Activated B cell treated with CpG ODN at 0.5 μM for 24 hours (primary cell): Measurements from ENCODE around the gene CLK2. TPM values are rescaled to one million over a fixed set of nuclear protein-coding genes. Genes with fewer than 3 reads are reported as not detected.
A peak's percentile ranks its signal among the peaks of the same experiment; 100 is the strongest.
"Not testable (repeated sequence)": the region's sequence is repeated elsewhere in the genome, so short reads cannot be mapped to it uniquely, and the experiment has no call there.

Source experiments
- ATAC-seq: fragments of 200-7000 bp; cut with Tn5 transposase; one replicate; pipeline ENCODE4 v1.10.0; 2021; ENCODE audit warnings: low read depth, mild to moderate bottlenecking, moderate library complexity
- CTCF ChIA-PET: fragments of 350-600 bp; sonication (Branson Sonifier 250); formaldehyde crosslinking; loops from one replicate; lab custom pipeline; 2021; ENCODE audit warnings: antibody characterized with exemption; lab: Charles Lee
- POLR2A ChIA-PET: fragments of 350-600 bp; sonication (Branson Sonifier 250); formaldehyde crosslinking; loops from one replicate; lab custom pipeline; 2021; ENCODE audit warnings: antibody characterized with exemption; lab: Charles Lee
- DNase-seq: peaks from one replicate; pipeline ENCODE4 v3.0.0; 2022
- H3K27ac Mint-ChIP-seq: one replicate; pipeline ENCODE4 v1.8.0; 2020; ENCODE audit warnings: mixed read lengths
- H3K27me3 Mint-ChIP-seq: one replicate; pipeline ENCODE4 v1.8.0; 2021; ENCODE audit warnings: mixed read lengths
- H3K36me3 Mint-ChIP-seq: one replicate; pipeline ENCODE4 v1.8.0; 2021; ENCODE audit warnings: low read depth, mixed read lengths
- H3K4me1 Mint-ChIP-seq: one replicate; pipeline ENCODE4 v1.8.0; 2021; ENCODE audit warnings: mixed read lengths
- H3K4me3 Mint-ChIP-seq: one replicate; pipeline ENCODE4 v1.8.0; 2020; ENCODE audit warnings: mild to moderate bottlenecking, mixed read lengths
- H3K9me3 Mint-ChIP-seq: one replicate; pipeline ENCODE4 v1.8.0; 2020; ENCODE audit warnings: mixed read lengths
- intact Hi-C: fragments of 100-400 bp; cut with micrococcal nuclease; formaldehyde crosslinking; loops from one replicate; pipeline ENCODE4 v1.15.1; 2024
- total RNA-seq: library from RNA; stranded (reverse); gene quantifications from 2 replicates; pipeline ENCODE4 v1.2.3, GENCODE V29; 2022
- TF ChIP-seq, protein P1 (sequence below): fragments of 200-600 bp; IDR thresholded peaks from one replicate; pipeline ENCODE4 v1.8.0; 2022; ENCODE audit warnings: antibody characterized with exemption, mild to moderate bottlenecking

Gene CLK2
- total RNA-seq, 1 donor from 2014 or later = 112 TPM

- Mint-ChIP-seq H3K4me1 (peaks cover 49% of the 10 kb centered on the region), H3K4me3 (no peak overlapping the region), H3K27ac (peak overlapping the region; percentile 59), H3K9me3 (no peaks in the 10 kb centered on the region), H3K36me3 (peaks cover 4% of the 10 kb centered on the region), H3K27me3 (no peaks in the 10 kb centered on the region)
- intact Hi-C loops = no loop called here
- TF ChIP-seq, protein P1, sequence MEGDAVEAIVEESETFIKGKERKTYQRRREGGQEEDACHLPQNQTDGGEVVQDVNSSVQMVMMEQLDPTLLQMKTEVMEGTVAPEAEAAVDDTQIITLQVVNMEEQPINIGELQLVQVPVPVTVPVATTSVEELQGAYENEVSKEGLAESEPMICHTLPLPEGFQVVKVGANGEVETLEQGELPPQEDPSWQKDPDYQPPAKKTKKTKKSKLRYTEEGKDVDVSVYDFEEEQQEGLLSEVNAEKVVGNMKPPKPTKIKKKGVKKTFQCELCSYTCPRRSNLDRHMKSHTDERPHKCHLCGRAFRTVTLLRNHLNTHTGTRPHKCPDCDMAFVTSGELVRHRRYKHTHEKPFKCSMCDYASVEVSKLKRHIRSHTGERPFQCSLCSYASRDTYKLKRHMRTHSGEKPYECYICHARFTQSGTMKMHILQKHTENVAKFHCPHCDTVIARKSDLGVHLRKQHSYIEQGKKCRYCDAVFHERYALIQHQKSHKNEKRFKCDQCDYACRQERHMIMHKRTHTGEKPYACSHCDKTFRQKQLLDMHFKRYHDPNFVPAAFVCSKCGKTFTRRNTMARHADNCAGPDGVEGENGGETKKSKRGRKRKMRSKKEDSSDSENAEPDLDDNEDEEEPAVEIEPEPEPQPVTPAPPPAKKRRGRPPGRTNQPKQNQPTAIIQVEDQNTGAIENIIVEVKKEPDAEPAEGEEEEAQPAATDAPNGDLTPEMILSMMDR = no peak
- ChIA-PET POLR2A (interaction anchor here (0.5 to 6.8 kb wide), 3 partner anchors 15 to 138 kb away, joined by 3 to 75 read pairs (median 5); partner anchors contain the start of genes MTX1 and THBS3), CTCF (interaction anchor here (0.9 to 5.5 kb wide), 4 partner anchors 16 to 47 kb away, joined by 3 to 110 read pairs (median 4); partner anchors contain the start of genes MTX1 and THBS3)
- ATAC-seq (no peak), DNase-seq (no peak)
Measured at GRCh38 chr1:155223047-155223446, 50.3 kb downstream of the CLK2 start.

DNA sequence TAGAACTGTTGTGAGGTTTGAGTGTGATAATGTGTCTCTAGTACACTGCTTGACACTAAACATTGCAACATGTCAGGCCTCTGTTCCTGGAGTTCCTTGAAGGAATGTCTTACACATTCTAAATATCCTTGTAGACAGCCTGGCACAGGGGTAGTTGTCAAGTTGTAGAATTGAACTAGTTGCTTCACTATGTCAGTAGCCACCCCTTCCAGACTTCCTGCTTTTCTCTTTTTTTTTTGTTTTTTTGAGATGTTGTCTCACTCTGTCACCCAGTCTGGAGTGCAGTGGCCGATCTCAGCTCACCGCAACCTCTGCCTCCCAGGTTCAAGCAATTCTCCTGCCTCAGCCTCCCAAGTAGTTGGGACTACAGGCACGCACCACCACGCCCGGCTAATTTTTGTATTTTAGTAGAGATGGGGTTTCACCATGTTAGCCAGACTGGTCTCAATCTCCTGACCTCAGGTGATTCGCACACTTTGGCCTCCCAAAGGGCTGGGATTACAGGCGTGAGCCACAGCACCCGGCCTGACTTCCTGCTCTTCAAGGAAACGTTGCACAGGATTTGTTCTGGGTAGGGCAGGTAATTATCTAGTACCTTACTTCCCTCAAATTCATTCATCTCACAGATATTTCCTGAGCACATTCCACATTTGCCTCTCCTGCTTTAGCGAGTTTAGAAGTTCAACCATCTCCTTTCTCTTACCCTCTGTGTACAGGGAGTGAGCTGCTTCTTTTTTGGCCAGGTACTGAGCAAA, 52.9 kb downstream of the CLK2 start:
- POLR2A ChIA-PET = interaction anchor here (0.7 kb wide), 1 partner anchor 306 kb away, joined by 3 read pairs; no protein-coding TSS in a partner anchor
- H3K9me3 Mint-ChIP-seq, DNase-seq, ATAC-seq, CTCF ChIA-PET, H3K4me3 Mint-ChIP-seq, H3K27me3 Mint-ChIP-seq, intact Hi-C loops, H3K27ac Mint-ChIP-seq, H3K36me3 Mint-ChIP-seq: not testable (repeated sequence)
- H3K4me1 Mint-ChIP-seq = peaks cover 29% of the 10 kb centered on the region

DNA sequence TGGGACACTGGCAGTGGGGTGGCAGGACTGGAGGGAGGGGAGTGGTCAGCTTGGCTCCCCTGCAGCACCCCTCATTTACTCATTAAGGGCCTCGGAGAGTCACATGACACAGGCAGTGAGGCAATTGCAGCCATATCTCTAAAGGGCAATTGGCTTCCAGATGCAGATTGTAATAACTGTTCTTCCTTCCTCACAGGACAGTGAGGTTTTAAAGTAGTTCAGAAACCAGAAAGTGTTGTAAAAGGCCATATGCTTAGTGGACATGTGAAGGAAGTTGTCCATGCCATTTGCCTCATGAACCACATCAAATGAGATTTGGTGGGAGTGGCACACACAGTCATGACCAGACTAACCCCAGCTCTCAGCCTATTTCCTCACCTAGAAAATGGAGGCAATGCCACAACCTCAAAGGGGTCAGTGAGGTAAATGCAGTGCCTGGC, 53.7 kb downstream of the CLK2 start:
- Mint-ChIP-seq H3K4me1 (peaks cover 22% of the 10 kb centered on the region), H3K9me3 (no peaks in the 10 kb centered on the region), H3K27ac (no peak overlapping the region), H3K27me3 (no peaks in the 10 kb centered on the region), H3K4me3 (no peak overlapping the region), H3K36me3 (no peaks in the 10 kb centered on the region)
- TF ChIP-seq, protein P1 = no peak
- ATAC-seq = no peak
- ChIA-PET POLR2A (interaction anchor here (1.2 kb wide), 1 partner anchor 12 kb away, joined by 5 read pairs; the partner anchor contains the start of gene THBS3), CTCF (no interaction called here)
- intact Hi-C loops = no loop called here
- no peak for DNase-seq

DNA sequence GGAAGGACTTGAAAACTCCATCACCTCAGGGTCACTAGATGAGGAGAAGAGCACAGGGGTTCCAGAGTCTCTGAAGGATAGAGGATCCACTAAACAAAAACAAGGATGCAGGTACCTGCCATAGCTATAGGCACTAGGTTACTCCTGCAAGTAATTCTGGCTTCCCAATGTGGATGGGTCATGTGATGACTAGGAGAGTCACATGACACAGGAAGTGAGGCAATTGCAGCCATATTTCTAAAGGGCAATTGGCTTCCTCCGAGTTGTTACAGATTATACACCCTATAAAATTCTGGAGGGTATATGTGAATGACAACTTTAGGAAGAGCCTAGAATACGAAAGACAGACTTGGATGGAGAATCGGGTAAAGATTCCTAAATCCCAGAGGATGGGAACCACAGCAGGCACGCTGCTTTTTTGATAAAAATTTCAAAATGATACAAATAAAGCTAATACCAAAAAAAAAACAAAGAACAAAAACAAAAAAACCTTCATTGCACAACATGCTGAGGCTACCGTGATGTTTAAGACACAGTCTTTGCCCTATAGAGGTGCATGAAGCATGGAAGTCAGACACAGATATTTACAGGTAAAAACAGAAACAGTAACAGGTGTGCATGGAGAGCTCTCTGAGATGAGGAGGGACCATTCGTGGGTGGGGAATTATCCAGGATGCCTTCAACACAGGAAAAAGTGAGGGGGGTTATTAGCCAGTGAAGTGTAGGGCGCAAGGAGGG, 54.3 kb downstream of the CLK2 start:
- Mint-ChIP-seq H3K4me1 (peaks cover 16% of the 10 kb centered on the region), H3K36me3 (no peaks in the 10 kb centered on the region), H3K27ac (no peak overlapping the region), H3K27me3 (no peaks in the 10 kb centered on the region), H3K4me3 (no peak overlapping the region), H3K9me3 (no peaks in the 10 kb centered on the region)
- intact Hi-C loops = no loop called here
- DNase-seq (no peak), ATAC-seq (no peak)
- TF ChIP-seq, protein P1 = no peak
- ChIA-PET CTCF (no interaction called here), POLR2A (interaction anchor here (1.2 kb wide), 1 partner anchor 12 kb away, joined by 5 read pairs; the partner anchor contains the start of gene THBS3)

- H3K27ac Mint-ChIP-seq, H3K4me1 Mint-ChIP-seq, H3K27me3 Mint-ChIP-seq, ATAC-seq, DNase-seq, H3K4me3 Mint-ChIP-seq, H3K9me3 Mint-ChIP-seq, intact Hi-C loops, CTCF ChIA-PET, POLR2A ChIA-PET: not testable (repeated sequence)
- peaks cover 15% of the 10 kb centered on the region for H3K36me3 Mint-ChIP-seq
Measured at GRCh38 chr1:155214702-155215101, 58.6 kb downstream of the CLK2 start.

Other genes starting within 250 kb of the CLK2 start
- 1.0 TPM in 1 of 2 replicates, not detected in the other for gene DCST2, start 239.7 kb downstream of the CLK2 start, total RNA-seq
- not detected in 2 replicates for gene DCST1, start 239.7 kb downstream of the CLK2 start, total RNA-seq
- gene ADAM15, start 222.2 kb downstream of the CLK2 start, total RNA-seq = 11.3 and 13.7 TPM in 2 replicates
- 7.8 and 9.5 TPM in 2 replicates for gene EFNA4, start 209.8 kb downstream of the CLK2 start, total RNA-seq
- gene EFNA3, start 194.7 kb downstream of the CLK2 start, total RNA-seq = 1.2 and 1.7 TPM in 2 replicates
- gene EFNA1, start 145.6 kb downstream of the CLK2 start, total RNA-seq = 0.29 TPM in 1 of 2 replicates, not detected in the other
- gene SLC50A1, start 137.7 kb downstream of the CLK2 start, total RNA-seq = 77.3 and 85.2 TPM in 2 replicates
- gene DPM3, start 133.0 kb downstream of the CLK2 start, total RNA-seq = 33.2 and 36.8 TPM in 2 replicates
- gene KRTCAP2, start 100.2 kb downstream of the CLK2 start, total RNA-seq = 128 and 132 TPM in 2 replicates
- 1.2 and 1.9 TPM in 2 replicates for gene TRIM46, start 99.7 kb downstream of the CLK2 start, total RNA-seq
- 9.7 and 15.3 TPM in 2 replicates for gene THBS3, start 65.6 kb downstream of the CLK2 start, total RNA-seq
- 36.7 and 38.2 TPM in 2 replicates for gene MTX1, start 64.8 kb downstream of the CLK2 start, total RNA-seq
- 13.7 and 14.8 TPM in 2 replicates for gene ENTREP3, start 18.0 kb downstream of the CLK2 start, total RNA-seq
- gene SCAMP3, start 11.1 kb downstream of the CLK2 start, total RNA-seq = 71.8 and 78.6 TPM in 2 replicates
- gene HCN3, start 4.0 kb upstream of the CLK2 start, total RNA-seq = 2.7 TPM in 2 replicates
- gene PKLR, start 27.9 kb upstream of the CLK2 start, total RNA-seq = 0.18 TPM in 1 of 2 replicates, not detected in the other
- 241 and 242 TPM in 2 replicates for gene FDPS, start 35.4 kb upstream of the CLK2 start, total RNA-seq
- gene RUSC1, start 47.4 kb upstream of the CLK2 start, total RNA-seq = 15.0 TPM in 2 replicates